Ovary (tissue), 3 donors: ENCODE data around the gene PRKCD.

ENCODE experiments used
- EP300 ChIP-seq: sonication (generic); formaldehyde crosslinking; IDR thresholded peaks from one replicate; pipeline ENCODE4 v1.6.1; 2017; ENCODE audit warnings: antibody characterized with exemption
- POLR2A ChIP-seq: fragments of 450-650 bp; IDR thresholded peaks from one replicate; pipeline ENCODE4 v1.6.1; 2017; ENCODE audit warnings: antibody characterized with exemption, mild to moderate bottlenecking, moderate library complexity
- TF ChIP-seq, protein P1 (sequence below), 3 donors: fragments of 450-650 bp in 2 of 3; fragments of 200-600 bp in 1 of 3; IDR thresholded peaks; one replicate each; pipeline versions ENCODE4 v1.5.1 to v1.8.0; 2016 to 2022; ENCODE audit warnings: antibody characterized with exemption in 3 of 3, mild to moderate bottlenecking in 1 of 3
- donor health status: DM: no; HTN: no; CAD: no.

DNA sequence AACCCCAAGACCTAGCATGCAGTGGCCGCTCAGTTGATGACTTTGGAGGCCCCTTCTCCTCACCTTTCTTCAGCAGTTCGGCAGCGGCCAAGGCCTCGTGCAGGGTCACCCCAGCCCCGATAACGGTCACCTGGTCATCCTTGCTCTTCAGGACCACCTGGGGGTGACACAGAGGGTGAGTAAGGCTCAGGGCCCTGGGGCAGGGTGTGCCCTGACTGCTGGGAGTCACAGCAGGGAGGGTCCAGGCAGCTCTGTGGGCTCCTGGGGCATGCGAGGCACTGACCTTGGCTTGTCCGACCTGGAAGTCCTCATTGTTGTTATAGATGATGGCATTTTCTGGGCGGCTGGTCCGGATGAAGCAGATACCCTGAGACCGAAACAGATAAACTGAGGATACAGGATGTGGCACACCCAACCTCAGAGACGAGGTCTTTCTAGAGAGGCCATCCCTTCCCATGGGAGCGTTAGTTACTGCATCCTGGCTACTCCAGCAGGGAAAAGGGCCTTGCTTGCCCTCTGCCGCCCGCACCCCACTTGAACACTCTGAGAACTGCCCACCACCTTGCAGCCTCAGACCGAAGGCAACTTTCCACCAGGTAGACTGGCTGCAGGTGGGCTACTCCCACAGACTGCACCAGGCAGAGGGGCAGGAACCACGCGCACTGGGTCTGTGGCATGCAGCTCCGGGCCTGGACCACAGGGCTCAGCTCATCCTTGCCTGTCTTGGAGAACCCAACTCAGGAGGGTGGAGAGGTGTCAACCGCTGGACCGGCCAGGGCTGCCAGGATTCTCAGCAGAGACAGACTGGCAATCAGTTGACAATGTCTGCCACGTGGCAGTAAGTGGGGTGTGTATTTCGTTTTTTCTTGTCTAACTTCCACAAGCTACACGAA is 67.2 kb downstream of the PRKCD start:
- TF ChIP-seq, protein P1, sequence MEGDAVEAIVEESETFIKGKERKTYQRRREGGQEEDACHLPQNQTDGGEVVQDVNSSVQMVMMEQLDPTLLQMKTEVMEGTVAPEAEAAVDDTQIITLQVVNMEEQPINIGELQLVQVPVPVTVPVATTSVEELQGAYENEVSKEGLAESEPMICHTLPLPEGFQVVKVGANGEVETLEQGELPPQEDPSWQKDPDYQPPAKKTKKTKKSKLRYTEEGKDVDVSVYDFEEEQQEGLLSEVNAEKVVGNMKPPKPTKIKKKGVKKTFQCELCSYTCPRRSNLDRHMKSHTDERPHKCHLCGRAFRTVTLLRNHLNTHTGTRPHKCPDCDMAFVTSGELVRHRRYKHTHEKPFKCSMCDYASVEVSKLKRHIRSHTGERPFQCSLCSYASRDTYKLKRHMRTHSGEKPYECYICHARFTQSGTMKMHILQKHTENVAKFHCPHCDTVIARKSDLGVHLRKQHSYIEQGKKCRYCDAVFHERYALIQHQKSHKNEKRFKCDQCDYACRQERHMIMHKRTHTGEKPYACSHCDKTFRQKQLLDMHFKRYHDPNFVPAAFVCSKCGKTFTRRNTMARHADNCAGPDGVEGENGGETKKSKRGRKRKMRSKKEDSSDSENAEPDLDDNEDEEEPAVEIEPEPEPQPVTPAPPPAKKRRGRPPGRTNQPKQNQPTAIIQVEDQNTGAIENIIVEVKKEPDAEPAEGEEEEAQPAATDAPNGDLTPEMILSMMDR (IDR thresholded peaks at IDR 0.05) = no peak
- TF ChIP-seq POLR2A (no peak), EP300 (no peak)
